Upper lobe of left lung (tissue), 6 donors: Measurements from ENCODE around the gene CD96. TPM values are rescaled to one million over a fixed set of nuclear protein-coding genes. Genes with fewer than 3 reads are reported as not detected.

Source experiments
- ATAC-seq, 2 donors: fragments of 200-7000 bp; cut with Tn5 transposase; one replicate each; pipeline ENCODE4 v1.9.1; 2022; ENCODE audit warnings: mild to moderate bottlenecking in 2 of 2, moderate library complexity in 2 of 2; ENCODE audit not compliant: low FRiP score in 2 of 2
- DNase-seq, 2 donors: peaks; one replicate each; pipeline ENCODE4 v3.0.0-alpha.2; 2019 to 2020
- H3K27ac ChIP-seq, 4 donors: fragments of 200-600 bp; sonication (generic); one replicate each; pipeline ENCODE4 v1.5.1; 2016 to 2019
- H3K27me3 ChIP-seq, 4 donors: fragments of 200-600 bp; sonication (generic); one replicate each; pipeline ENCODE4 v1.5.1; 2017 to 2019
- H3K36me3 ChIP-seq, 4 donors: fragments of 200-600 bp; sonication (generic); one replicate each; pipeline ENCODE4 v1.5.1; 2016 to 2019
- H3K4me1 ChIP-seq, 4 donors: fragments of 200-600 bp; sonication (generic); one replicate each; pipeline ENCODE4 v1.5.1; 2018 to 2019
- H3K4me3 ChIP-seq, 4 donors: fragments of 200-600 bp; sonication (generic); one replicate each; pipeline ENCODE4 v1.5.1; 2017 to 2019; ENCODE audit warnings: mild to moderate bottlenecking in 2 of 4, moderate library complexity in 1 of 4
- H3K9me3 ChIP-seq, 4 donors: fragments of 200-600 bp; sonication (generic); one replicate each; pipeline ENCODE4 v1.5.1; 2018 to 2019
- CTCF ChIP-seq, 6 experiments: fragments of 450-650 bp in 4 of 6; fragments of 200-600 bp in 2 of 6; sonication (generic) in 2 of 6; IDR thresholded peaks; one replicate each; pipeline ENCODE4 v1.5.1; 2016 to 2019; ENCODE audit warnings: antibody characterized with exemption in 6 of 6
- EP300 ChIP-seq, 4 donors: sonication (generic); formaldehyde crosslinking; IDR thresholded peaks; one replicate each; pipeline ENCODE4 v1.5.1; 2017; ENCODE audit warnings: antibody characterized with exemption in 4 of 4, control low read depth in 2 of 4
- POLR2A ChIP-seq, 4 donors: fragments of 450-650 bp; IDR thresholded peaks; one replicate each; pipeline ENCODE4 v1.5.1; 2016 to 2017; ENCODE audit warnings: antibody characterized with exemption in 4 of 4, mild to moderate bottlenecking in 2 of 4
- POLR2AphosphoS5 ChIP-seq, 2 donors: sonication (generic); formaldehyde crosslinking; IDR thresholded peaks; one replicate each; pipeline ENCODE4 v1.5.1; 2017; ENCODE audit warnings: antibody characterized with exemption in 2 of 2
- WGBS, 2 donors: methylation state at CpG; one replicate each; pipeline ENCODE4 v1.1.5; 2017 to 2018; 5-methylcytosine and 5-hydroxymethylcytosine counted together
- total RNA-seq, 6 donors: library from RNA; depleted of rRNA in 4 of 6; stranded (reverse); fragments of >200 nt in 4 of 6; gene quantifications; one replicate each; pipeline versions ENCODE4 v1.1.0 to v1.2.1, GENCODE V29; 2016 to 2021
- donor health status: DM: no; HTN: no; CAD: no; lungs with moderate emphysema.
- donor health status: DM: no; HTN: yes; CAD: no; lungs with severe emphysema.

The CD96 gene
- total RNA-seq, 6 donors from 2014 or later: 2.4 to 18.2 (median 4.4) TPM

GRCh38 chr3:111604119-111604518, 62.1 kb downstream of the CD96 start:
- Histone ChIP-seq H3K36me3 (no peaks in the 10 kb centered on the region), H3K27me3 (no peaks in the 10 kb centered on the region), H3K4me1 (no peaks in the 10 kb centered on the region), H3K9me3 (no peaks in the 10 kb centered on the region), H3K4me3 (no peak overlapping the region), H3K27ac (no peak overlapping the region)
- 61 to 79% methylated on average over 2 of the region's 2 CpGs for whole genome bisulfite sequencing, 2 donors
- TF ChIP-seq POLR2AphosphoS5 (IDR thresholded peaks at IDR 0.05) (no peak), CTCF (IDR thresholded peaks at IDR 0.05) (no peak), POLR2A (IDR thresholded peaks at IDR 0.05) (no peak), EP300 (IDR thresholded peaks at IDR 0.05) (no peak)
- ATAC-seq (peak in 1 of 2 donors; percentile 28), DNase-seq (peak in 1 of 2 donors; percentile 70)

DNA sequence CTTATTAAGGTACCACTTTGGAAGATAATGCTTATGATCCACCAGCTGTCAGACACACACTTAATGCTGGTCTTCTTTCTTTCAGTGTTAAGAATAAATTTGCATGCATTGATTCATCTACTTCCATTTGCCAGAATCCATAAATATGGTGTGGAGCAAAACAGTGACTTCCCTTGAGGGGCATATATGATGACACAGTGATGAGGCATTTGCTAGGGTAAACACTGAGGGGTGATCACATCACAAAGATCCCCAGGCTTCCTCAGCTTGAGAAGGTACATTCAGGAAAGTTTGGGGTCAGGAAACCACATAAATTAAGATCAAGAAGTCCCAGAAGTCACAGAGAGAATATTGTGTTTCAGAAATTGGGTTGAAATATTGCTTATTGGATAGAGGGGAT, 63.0 kb downstream of the CD96 start:
- DNase-seq (no peak), ATAC-seq (no peak)
- no peaks in the 10 kb centered on the region for H3K4me1 ChIP-seq

GRCh38 chr3:111605493-111605892, 63.5 kb downstream of the CD96 start:
- H3K9me3 ChIP-seq: no peaks in the 10 kb centered on the region
- no peaks in the 10 kb centered on the region for H3K4me1 ChIP-seq
- no peaks in the 10 kb centered on the region for H3K36me3 ChIP-seq
- no peak for DNase-seq
- no peak for TF ChIP-seq POLR2AphosphoS5 (IDR thresholded peaks at IDR 0.05)
- TF ChIP-seq POLR2A (IDR thresholded peaks at IDR 0.05): no peak
- no peak overlapping the region for H3K4me3 ChIP-seq
- H3K27ac ChIP-seq: no peak overlapping the region
- ATAC-seq: no peak
- H3K27me3 ChIP-seq: no peaks in the 10 kb centered on the region
- 86 to 89% methylated on average over 2 of the region's 2 CpGs for WGBS, 2 donors

More for the DNA sequence above, 63.0 kb downstream of the CD96 start:
- Histone ChIP-seq H3K27ac (no peak overlapping the region), H3K27me3 (no peaks in the 10 kb centered on the region), H3K36me3 (no peaks in the 10 kb centered on the region), H3K9me3 (no peaks in the 10 kb centered on the region), H3K4me3 (no peak overlapping the region)
- TF ChIP-seq EP300 (IDR thresholded peaks at IDR 0.05) (no peak), POLR2A (IDR thresholded peaks at IDR 0.05) (no peak), POLR2AphosphoS5 (IDR thresholded peaks at IDR 0.05) (no peak), CTCF (IDR thresholded peaks at IDR 0.05) (no peak)

DNA sequence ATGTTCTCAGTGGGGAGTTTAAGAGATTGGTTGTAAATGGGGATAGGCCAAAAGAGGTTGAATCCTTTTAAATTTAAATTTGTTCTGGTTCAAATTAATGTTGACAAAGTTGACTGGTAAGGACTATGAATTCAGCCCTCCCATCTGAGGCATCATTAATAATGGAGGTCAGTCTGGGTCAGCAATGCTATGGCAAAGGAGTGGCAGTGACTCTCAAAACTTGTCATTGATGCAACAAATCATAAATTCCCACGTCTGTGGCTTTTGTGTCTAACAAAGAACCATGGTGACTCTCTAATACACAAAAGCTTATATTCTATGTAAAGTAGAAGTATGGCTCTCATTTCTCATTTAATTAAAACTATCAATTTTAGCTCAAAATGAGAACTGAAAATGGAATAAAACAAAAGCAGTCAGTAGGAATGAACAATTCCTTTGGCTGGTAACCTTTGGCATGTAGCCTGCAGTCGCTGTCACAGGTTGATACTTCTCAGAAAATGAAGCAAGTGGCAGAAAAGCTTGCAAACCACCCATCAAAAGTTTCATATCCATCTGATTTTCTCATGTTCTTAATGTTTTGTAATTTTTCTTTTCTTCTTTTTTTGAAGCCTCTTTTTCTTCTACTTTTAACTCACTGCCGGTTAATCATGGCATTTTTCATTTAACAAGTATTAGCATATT, 65.4 kb downstream of the CD96 start:
- no peak overlapping the region for H3K27ac ChIP-seq
- H3K4me3 ChIP-seq: no peak overlapping the region
- WGBS, 2 donors: 77% methylated on average over 3 of the region's 3 CpGs
- no peaks in the 10 kb centered on the region for H3K4me1 ChIP-seq
- no peaks in the 10 kb centered on the region for H3K9me3 ChIP-seq
- H3K27me3 ChIP-seq: no peaks in the 10 kb centered on the region
- DNase-seq (no peak), ATAC-seq (no peak)
- no peaks in the 10 kb centered on the region for H3K36me3 ChIP-seq
- TF ChIP-seq EP300 (IDR thresholded peaks at IDR 0.05) (no peak), POLR2A (IDR thresholded peaks at IDR 0.05) (no peak), POLR2AphosphoS5 (IDR thresholded peaks at IDR 0.05) (no peak), CTCF (IDR thresholded peaks at IDR 0.05) (no peak)

DNA sequence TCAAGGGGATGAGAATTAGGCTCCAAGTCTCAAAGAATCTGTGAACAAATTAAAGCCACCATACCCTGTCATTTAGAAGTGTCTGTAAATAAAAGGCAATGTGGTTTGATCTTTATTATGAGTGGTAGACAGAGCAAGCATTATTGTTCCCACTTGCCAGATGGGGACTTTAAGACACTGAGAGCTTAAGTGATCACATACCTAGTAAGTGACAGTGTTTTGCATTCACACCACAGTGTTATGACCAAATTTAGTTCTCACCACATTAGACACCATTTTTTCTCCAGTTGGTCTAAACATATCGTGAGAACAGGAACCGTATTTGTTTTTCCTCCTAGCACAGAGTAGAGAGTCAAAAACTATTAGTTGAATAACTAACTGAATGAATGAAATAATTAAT, 66.4 kb downstream of the CD96 start:
- Histone ChIP-seq H3K36me3 (no peaks in the 10 kb centered on the region), H3K9me3 (no peaks in the 10 kb centered on the region), H3K27ac (no peak overlapping the region), H3K4me1 (no peaks in the 10 kb centered on the region), H3K4me3 (no peak overlapping the region), H3K27me3 (no peaks in the 10 kb centered on the region)
- DNase-seq (no peak), ATAC-seq (no peak)
- TF ChIP-seq CTCF (IDR thresholded peaks at IDR 0.05) (no peak), POLR2AphosphoS5 (IDR thresholded peaks at IDR 0.05) (no peak), POLR2A (IDR thresholded peaks at IDR 0.05) (no peak), EP300 (IDR thresholded peaks at IDR 0.05) (no peak)
- WGBS, 2 donors: 60 to 68% methylated on average over 2 of the region's 2 CpGs
